ES-I3 (cell line): ENCODE results near the gene EXD3.

Source experiments
- H3K36me3 ChIP-seq: 2 replicates; pipeline ENCODE4 v1.6.1; 2013; ENCODE audit warnings: mild to moderate bottlenecking, low read length, control low read depth, moderate library complexity; ENCODE audit not compliant: insufficient read depth
- H3K4me1 ChIP-seq: 2 replicates; pipeline ENCODE4 v1.6.1; 2013; ENCODE audit warnings: mild to moderate bottlenecking, control low read depth, low read length; ENCODE audit not compliant: insufficient read depth
- H3K9ac ChIP-seq: 2 replicates; pipeline ENCODE4 v1.6.1; 2013; ENCODE audit warnings: low read depth, mild to moderate bottlenecking, low read length, moderate library complexity
- H3K9me3 ChIP-seq: 2 replicates; pipeline ENCODE4 v1.6.1; 2013; ENCODE audit warnings: mild to moderate bottlenecking, low read length, moderate library complexity; ENCODE audit not compliant: control insufficient read depth, insufficient read depth

EXD3 gene

DNA sequence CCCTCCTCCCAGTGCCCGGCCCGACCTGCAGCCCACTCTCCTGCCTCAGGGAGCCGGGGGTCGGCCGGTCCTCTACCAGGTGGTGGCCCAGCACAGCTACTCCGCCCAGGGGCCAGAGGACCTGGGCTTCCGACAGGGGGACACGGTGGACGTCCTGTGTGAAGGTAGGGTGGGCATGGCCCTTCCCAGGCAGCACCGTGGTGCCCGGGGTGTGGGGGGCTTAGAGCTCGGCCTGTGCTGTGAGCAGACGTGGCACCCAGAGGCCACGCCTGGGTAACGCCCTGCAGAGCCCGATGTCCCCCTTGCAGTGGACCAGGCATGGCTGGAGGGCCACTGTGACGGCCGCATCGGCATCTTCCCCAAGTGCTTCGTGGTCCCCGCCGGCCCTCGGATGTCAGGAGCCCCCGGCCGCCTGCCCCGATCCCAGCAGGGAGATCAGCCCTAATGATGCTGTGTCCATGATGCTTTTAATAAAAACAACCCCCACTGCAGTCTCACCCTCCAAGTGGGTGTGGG, 11.0 kb upstream of the EXD3 start:
- Histone ChIP-seq H3K9ac (no peak overlapping the region), H3K36me3 (no peaks in the 10 kb centered on the region), H3K9me3 (no peaks in the 10 kb centered on the region), H3K4me1 (no peaks in the 10 kb centered on the region; the same call in 1 of the 2 replicates)

GRCh38 chr9:137433349-137433915, 10.5 kb upstream of the EXD3 start:
- Histone ChIP-seq H3K9me3 (no peaks in the 10 kb centered on the region), H3K4me1 (no peaks in the 10 kb centered on the region; the same call in 1 of the 2 replicates), H3K36me3 (no peaks in the 10 kb centered on the region), H3K9ac (no peak overlapping the region)

DNA sequence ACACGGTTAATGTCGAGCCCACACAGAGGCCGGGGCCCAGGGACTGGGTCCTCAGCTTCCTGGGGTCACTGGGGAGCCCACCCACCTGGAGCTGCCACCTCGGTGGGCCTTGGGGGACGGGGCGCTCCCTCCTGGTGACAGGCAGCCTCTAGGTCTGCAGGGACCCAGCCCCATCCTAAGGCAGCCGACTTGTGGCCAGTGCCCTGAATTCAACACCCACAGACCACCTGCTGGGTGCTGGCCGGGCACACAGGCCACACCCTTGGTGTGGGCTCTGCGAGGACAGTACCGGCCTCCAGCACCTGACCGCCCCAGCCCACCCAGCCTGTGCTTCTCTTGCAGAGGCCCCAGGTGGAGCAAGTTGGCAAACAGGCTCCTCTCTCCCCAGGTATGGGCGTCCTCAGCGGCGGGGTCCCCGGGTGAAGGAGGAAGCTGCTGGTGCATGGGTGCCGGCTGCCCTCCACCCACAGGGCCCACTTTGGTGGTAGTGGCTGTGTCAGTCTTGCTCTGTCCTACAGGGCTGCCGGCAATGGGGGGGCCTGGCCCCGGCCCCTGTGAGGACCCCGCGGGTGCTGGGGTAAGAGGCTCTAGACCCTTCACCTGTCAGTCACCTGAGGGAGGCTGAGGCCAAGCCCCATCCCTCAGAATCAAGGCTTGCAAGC, 9.9 kb upstream of the EXD3 start:
- Histone ChIP-seq H3K4me1 (no peaks in the 10 kb centered on the region; the same call in 1 of the 2 replicates), H3K36me3 (no peaks in the 10 kb centered on the region), H3K9ac (no peak overlapping the region), H3K9me3 (no peaks in the 10 kb centered on the region)

- Histone ChIP-seq H3K9me3 (no peaks in the 10 kb centered on the region), H3K36me3 (no peaks in the 10 kb centered on the region), H3K4me1 (no peaks in the 10 kb centered on the region; the same call in 1 of the 2 replicates), H3K9ac (no peak overlapping the region)
These were observed 8.5 kb upstream of the EXD3 start for GRCh38 chr9:137431416-137431931.

DNA sequence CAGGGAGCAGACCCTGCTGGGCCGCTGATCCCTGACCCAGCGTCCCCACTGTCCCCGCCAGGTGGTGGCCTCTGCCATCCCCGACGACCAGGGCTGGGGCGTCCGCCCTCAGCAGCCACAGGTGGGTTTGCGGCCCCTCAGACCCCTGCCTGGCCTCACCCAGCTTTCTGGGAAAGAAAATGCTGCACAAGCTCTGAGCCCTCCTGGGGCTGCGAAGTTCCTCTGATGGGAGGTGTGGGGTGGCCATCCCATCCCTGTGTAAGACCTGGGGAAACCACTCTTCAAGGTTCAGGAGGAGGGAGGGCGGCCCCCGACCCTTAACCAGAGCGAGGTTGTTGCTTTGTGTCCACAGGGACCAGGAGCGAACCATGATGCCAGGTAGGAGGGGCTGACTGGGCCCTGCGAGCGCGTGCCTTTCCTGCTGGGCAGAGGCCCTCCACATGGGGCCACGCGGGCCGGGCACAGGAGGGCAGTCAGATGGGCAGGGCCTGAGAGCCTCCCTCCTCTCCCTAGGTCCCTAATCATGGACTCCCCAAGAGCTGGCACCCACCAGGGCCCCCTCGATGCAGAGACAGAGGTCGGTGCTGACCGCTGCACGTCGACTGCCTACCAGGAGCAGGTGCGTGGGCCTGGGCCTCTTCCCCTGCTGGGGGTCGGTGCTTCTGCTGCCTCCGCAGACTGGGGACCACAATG, 7.9 kb upstream of the EXD3 start:
- H3K9ac ChIP-seq: no peak overlapping the region
- no peaks in the 10 kb centered on the region for H3K9me3 ChIP-seq
- H3K36me3 ChIP-seq: no peaks in the 10 kb centered on the region
- H3K4me1 ChIP-seq: no peaks in the 10 kb centered on the region; the same call in 1 of the 2 replicates

DNA sequence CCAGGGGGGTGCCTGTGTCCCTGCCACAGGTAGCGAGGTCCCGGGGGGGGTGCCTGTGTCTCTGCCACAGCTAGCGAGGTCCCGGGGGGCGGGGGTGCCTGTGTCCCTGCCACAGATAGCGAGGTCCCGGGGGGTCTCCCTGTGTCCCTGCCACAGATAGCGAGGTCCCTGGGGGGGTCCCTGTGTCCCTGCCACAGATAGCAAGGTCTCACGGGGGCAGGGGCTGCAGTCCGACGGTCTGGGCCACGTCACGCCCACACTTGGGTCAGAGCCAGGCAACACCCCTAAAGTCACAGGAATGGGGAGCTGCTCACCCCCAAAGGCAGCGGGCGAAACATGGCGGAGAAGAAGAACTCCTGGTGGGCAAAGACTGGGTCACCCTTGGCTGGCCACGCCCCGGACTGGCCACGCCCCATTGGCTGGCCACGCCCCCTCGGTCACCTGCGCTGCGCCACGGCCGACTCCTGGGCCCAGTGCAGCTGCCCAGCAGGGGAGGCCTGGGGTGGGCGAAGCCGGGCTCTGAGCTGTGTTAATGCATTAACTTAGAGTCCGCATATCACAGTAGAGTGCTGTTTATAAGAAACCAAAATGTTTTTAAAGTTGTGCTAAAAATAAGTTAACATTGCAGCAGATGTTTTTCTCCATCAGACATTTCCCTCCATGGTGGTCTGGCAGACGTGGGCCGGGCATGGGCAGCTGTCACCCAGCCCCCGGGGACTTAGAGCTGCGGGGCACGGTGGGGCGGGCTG, 7.2 kb upstream of the EXD3 start:
- Histone ChIP-seq H3K9ac (no peak overlapping the region; the same call in 1 of the 2 replicates), H3K4me1 (no peaks in the 10 kb centered on the region; the same call in 1 of the 2 replicates), H3K36me3 (no peaks in the 10 kb centered on the region), H3K9me3 (no peaks in the 10 kb centered on the region)

- H3K36me3 ChIP-seq: no peaks in the 10 kb centered on the region
- H3K4me1 ChIP-seq: no peaks in the 10 kb centered on the region; the same call in 1 of the 2 replicates
- H3K9me3 ChIP-seq: no peaks in the 10 kb centered on the region
- H3K9ac ChIP-seq: no peak overlapping the region
These were observed 6.6 kb upstream of the EXD3 start for GRCh38 chr9:137429546-137429890.

GRCh38 chr9:137428841-137429545, 6.0 kb upstream of the EXD3 start:
- Histone ChIP-seq H3K9me3 (no peaks in the 10 kb centered on the region), H3K9ac (no peak overlapping the region), H3K4me1 (no peaks in the 10 kb centered on the region; the same call in 1 of the 2 replicates), H3K36me3 (no peaks in the 10 kb centered on the region)

DNA sequence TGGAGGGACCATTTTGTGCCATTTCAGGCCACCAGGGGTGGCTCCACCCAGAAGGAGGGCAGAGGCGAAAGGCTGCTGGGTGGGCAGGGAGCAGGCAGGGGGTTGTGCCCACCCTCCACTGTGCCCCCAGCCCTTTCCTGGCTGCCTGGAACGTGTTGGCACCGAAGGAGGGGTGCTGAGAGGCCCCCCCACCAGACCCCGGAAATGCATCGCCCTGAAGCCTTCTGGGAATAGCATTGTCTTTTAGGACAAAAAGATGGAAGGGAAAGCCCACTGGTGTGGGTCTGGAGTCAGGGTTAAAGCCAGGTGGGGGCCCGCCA, 5.3 kb upstream of the EXD3 start:
- H3K9me3 ChIP-seq: no peaks in the 10 kb centered on the region
- no peaks in the 10 kb centered on the region; the same call in 1 of the 2 replicates for H3K4me1 ChIP-seq
- H3K9ac ChIP-seq: no peak overlapping the region
- no peaks in the 10 kb centered on the region for H3K36me3 ChIP-seq

DNA sequence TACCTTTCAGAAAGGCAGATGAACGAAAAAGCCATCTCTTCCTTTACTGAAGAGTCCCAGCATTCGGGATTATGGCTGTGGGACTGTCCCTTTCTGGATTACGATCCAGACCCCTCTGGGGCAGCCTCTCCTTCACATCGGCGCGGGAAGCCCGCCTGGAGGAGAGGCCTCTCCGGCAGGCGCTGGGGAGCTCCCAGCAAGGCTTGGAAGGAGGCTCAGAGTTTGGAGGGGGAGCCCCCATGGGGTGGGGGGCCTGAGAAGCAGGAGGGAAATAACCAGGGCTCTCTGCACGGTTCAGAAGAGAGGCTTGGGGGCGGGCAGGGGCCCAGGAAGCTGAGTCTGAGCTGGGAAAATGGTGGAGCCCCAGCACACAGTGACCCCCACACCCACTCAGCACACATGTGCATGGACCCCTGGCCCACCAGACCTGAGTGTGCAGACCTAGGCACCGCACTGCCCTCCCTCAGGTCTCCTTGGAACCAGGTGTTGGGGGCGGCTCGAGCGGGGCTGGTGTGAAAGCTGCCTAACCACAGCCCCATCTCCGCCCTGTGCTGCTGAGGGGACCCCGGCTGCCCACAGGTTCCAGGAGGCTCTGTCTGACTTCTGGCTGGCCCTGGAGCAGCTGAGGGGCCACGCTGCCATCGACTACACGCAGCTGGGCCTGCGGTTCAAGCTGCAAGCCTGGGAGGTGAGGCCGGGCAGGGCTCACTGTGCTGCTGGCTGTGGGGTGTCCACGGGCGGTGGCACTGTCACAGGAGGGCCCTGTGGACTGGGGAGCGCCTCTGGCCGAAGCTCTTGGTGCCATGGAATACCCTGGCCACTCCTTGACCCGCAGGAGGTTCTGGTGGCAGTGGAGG, 4.7 kb upstream of the EXD3 start:
- Histone ChIP-seq H3K9ac (no peak overlapping the region), H3K4me1 (no peaks in the 10 kb centered on the region; the same call in 1 of the 2 replicates), H3K36me3 (no peaks in the 10 kb centered on the region), H3K9me3 (no peaks in the 10 kb centered on the region)

GRCh38 chr9:137426018-137426681, 3.2 kb upstream of the EXD3 start:
- Histone ChIP-seq H3K4me1 (no peaks in the 10 kb centered on the region; the same call in 1 of the 2 replicates), H3K9me3 (no peaks in the 10 kb centered on the region), H3K9ac (no peak overlapping the region), H3K36me3 (no peaks in the 10 kb centered on the region)

GRCh38 chr9:137423514-137424291, 741 bp upstream of the EXD3 start:
- H3K9me3 ChIP-seq: no peaks in the 10 kb centered on the region
- no peaks in the 10 kb centered on the region for H3K36me3 ChIP-seq
- H3K9ac ChIP-seq: peak overlapping the region; percentile 74
- H3K4me1 ChIP-seq: no peaks in the 10 kb centered on the region; the same call in 1 of the 2 replicates
